ENCODE measurements around the gene TP53RK. TPM values are rescaled to one million over a fixed set of nuclear protein-coding genes. Genes with fewer than 3 reads are reported as not detected.

The TP53RK gene
- total and polyA plus RNA-seq, 5 donors from 2014 or later = 6.6 to 23.6 (median 18.0) TPM

Other genes with a start within 250 kb of the TP53RK start
- gene ZNF334, start 175.9 kb downstream of the TP53RK start, total RNA-seq = 0.25 TPM
- under 1 TPM in 3 of 4 donors, not detected in 1; 0.14 to 0.22 (median 0.19) TPM for gene ZNF334, start 175.9 kb downstream of the TP53RK start, polyA plus RNA-seq
- gene OCSTAMP, start 138.8 kb downstream of the TP53RK start, total RNA-seq = not detected
- not detected for gene OCSTAMP, start 138.8 kb downstream of the TP53RK start, polyA plus RNA-seq
- gene SLC13A3, start 38.0 kb downstream of the TP53RK start, total RNA-seq = 0.67 TPM
- gene SLC13A3, start 38.0 kb downstream of the TP53RK start, polyA plus RNA-seq = not detected
- gene SLC2A10, start 20.2 kb upstream of the TP53RK start, total RNA-seq = not detected
- gene SLC2A10, start 20.2 kb upstream of the TP53RK start, polyA plus RNA-seq = not detected
- gene EYA2, start 205.4 kb upstream of the TP53RK start, total RNA-seq = not detected
- gene EYA2, start 205.4 kb upstream of the TP53RK start, polyA plus RNA-seq = not detected

Measured in CD4-positive, CD25-positive, alpha-beta regulatory T cell (primary cell).